AG09319 (cell line): ENCODE data around the gene TBC1D16.

Experiments
- DNase-seq: peaks from one replicate; pipeline ENCODE4 v3.0.0-alpha.2; 2010; ENCODE audit warnings: low read depth; ENCODE audit errors: extremely low read depth
- CTCF ChIP-seq: IDR thresholded peaks from 2 replicates; pipeline ENCODE4 v1.5.1; 2011; ENCODE audit warnings: low read depth, mild to moderate bottlenecking, inconsistent platforms, low read length, moderate library complexity

The TBC1D16 gene

GRCh38 chr17:79944251-79944812, 91.3 kb downstream of the TBC1D16 start:
- no peak for DNase-seq
- TF ChIP-seq CTCF: no peak

DNA sequence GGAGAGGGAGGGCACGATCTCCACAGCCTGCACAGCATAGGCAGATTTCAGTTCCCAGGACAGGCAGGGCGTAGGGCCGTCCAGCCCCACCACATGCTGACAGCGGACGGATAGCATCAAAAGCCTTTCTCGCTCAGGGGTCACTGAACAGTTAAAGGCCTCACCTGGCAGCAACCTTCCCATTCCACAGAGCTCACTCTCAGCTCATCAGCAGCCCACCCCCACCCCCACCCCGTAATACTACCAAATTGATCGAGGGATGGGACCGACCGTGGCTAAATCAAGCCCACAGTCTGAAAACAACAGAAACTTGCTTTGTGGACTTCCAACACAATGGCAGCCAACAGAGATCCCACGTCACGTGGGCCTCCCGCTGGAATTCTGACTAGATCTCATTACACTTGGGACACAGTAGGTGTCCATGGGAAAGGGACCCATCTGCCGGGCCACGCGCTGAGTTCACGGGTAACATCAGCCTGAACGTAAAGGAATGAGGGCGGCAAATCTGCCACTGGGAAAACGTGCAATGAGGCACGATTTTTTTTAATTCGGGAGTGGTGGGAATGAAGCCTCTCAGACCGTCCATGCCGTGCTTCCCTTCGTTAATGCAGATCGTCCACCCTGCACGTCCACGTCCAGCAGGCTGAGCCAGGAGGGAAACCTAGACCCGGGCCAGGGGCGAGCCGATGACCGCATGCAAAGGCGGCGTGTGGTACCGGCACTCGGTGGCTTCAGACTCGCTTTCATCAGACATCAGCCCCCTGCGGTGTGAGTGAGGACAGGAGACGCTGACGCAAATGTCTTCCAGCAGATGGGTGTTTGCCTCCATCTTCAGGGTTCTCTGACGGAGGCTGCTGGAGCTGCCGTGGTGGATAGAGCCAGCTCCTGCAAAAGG, 92.1 kb downstream of the TBC1D16 start:
- TF ChIP-seq CTCF: no peak
- DNase-seq: no peak

GRCh38 chr17:79942591-79943346, 92.9 kb downstream of the TBC1D16 start:
- TF ChIP-seq CTCF: no peak
- DNase-seq: no peak

DNA sequence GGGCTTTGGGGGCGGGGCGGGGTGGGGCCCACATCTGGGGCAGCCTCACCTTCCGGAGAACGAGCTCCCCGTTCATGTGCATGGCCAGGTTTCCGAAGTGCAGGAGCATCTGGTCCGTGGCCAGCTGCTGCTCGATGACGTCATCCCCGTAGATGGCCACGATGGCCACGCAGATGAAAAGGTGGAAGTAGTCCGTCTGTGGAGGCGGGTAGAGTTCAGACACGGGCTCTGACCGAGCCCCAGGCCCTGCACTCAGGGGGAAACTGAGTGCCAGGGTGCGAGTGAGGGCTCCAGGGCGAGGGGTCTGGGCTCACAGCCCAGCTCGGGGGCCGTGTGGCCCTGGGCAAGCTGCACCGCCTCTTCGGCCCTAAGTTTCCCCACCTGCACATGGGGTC, 93.7 kb downstream of the TBC1D16 start:
- TF ChIP-seq CTCF: no peak
- no peak for DNase-seq

- DNase-seq: no peak
- TF ChIP-seq CTCF: no peak
Measured at GRCh38 chr17:79941088-79942010, 94.3 kb downstream of the TBC1D16 start.

GRCh38 chr17:79940459-79941087, 95.1 kb downstream of the TBC1D16 start:
- no peak for DNase-seq
- TF ChIP-seq CTCF: no peak
